AG04450 (cell line): ENCODE measurements around the gene GNGT1. TPM values are rescaled to one million over a fixed set of nuclear protein-coding genes. Genes with fewer than 3 reads are reported as not detected.

Source experiments
- CTCF ChIA-PET: fragments of 300-600, 350-600 bp; formaldehyde crosslinking; extraction: SDS; loops from one replicate; lab custom pipeline; 2022; ENCODE audit warnings: antibody characterized with exemption, inconsistent platforms; lab: Charles Lee
- POLR2A ChIA-PET: fragments of 350-600 bp; formaldehyde crosslinking; extraction: SDS; loops from one replicate; lab custom pipeline; 2021; ENCODE audit warnings: antibody characterized with exemption, inconsistent platforms; lab: Yijun Ruan, JAX
- DNase-seq: peaks from one replicate; pipeline ENCODE4 v3.0.0-alpha.2; 2011; ENCODE audit warnings: low read depth, low spot score
- H3K27ac ChIP-seq: one replicate; pipeline ENCODE4 v1.5.1; 2012; ENCODE audit warnings: low read depth, low read length, control low read depth
- H3K27me3 ChIP-seq: one replicate; pipeline ENCODE4 v1.6.0; 2012; ENCODE audit warnings: low read length; ENCODE audit not compliant: control insufficient read depth, insufficient read depth
- H3K4me3 ChIP-seq: 2 replicates; pipeline ENCODE4 v1.5.1; 2011; ENCODE audit warnings: mild to moderate bottlenecking, low read depth, low read length, control low read depth
- H3K9me3 ChIP-seq: 2 replicates; pipeline ENCODE4 v1.5.1; 2012; ENCODE audit warnings: low read length; ENCODE audit not compliant: control insufficient read depth, insufficient read depth
- polyA plus RNA-seq: library from polyadenylated mRNA; depleted of rRNA; stranded (reverse); fragments of >200 nt; gene quantifications from 2 replicates; pipeline ENCODE4 v1.2.3, GENCODE V29; 2011
- TF ChIP-seq, protein P1 (sequence below): IDR thresholded peaks from 2 replicates; pipeline ENCODE4 v1.5.1; 2011; ENCODE audit warnings: low read depth, low read length, control low read depth, inconsistent platforms

The GNGT1 gene
- polyA plus RNA-seq, 1 experiment = not detected

DNA sequence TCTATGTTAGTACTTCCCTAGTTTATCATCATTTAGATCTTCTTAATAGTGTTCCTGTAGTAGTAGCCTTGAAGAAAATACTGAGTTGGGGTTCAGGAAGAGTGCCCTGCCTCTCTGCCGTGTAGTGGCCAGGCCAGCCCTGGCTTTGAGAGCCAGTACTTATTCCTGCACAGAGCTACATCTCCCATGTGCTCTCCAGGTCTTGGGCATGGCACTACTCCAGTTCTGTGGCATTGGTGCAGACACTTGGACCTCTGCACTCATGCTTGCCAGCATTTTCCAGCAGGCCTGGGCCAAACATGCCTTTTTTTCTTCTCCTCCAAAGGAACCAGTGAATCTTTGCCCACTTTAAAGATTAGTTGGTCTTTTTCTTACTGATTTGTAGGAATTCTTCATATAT is 20.4 kb downstream of the GNGT1 start:
- DNase-seq = no peak
- Histone ChIP-seq H3K4me3 (no peak overlapping the region), H3K27ac (no peak overlapping the region), H3K27me3 (no peaks in the 10 kb centered on the region), H3K9me3 (no peaks in the 10 kb centered on the region)
- POLR2A ChIA-PET = no interaction called here
- TF ChIP-seq, protein P1, sequence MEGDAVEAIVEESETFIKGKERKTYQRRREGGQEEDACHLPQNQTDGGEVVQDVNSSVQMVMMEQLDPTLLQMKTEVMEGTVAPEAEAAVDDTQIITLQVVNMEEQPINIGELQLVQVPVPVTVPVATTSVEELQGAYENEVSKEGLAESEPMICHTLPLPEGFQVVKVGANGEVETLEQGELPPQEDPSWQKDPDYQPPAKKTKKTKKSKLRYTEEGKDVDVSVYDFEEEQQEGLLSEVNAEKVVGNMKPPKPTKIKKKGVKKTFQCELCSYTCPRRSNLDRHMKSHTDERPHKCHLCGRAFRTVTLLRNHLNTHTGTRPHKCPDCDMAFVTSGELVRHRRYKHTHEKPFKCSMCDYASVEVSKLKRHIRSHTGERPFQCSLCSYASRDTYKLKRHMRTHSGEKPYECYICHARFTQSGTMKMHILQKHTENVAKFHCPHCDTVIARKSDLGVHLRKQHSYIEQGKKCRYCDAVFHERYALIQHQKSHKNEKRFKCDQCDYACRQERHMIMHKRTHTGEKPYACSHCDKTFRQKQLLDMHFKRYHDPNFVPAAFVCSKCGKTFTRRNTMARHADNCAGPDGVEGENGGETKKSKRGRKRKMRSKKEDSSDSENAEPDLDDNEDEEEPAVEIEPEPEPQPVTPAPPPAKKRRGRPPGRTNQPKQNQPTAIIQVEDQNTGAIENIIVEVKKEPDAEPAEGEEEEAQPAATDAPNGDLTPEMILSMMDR = no peak
- CTCF ChIA-PET = interaction anchor here (1.0 kb wide), 1 partner anchor 23 kb away, joined by 3 read pairs; no protein-coding TSS in a partner anchor

DNA sequence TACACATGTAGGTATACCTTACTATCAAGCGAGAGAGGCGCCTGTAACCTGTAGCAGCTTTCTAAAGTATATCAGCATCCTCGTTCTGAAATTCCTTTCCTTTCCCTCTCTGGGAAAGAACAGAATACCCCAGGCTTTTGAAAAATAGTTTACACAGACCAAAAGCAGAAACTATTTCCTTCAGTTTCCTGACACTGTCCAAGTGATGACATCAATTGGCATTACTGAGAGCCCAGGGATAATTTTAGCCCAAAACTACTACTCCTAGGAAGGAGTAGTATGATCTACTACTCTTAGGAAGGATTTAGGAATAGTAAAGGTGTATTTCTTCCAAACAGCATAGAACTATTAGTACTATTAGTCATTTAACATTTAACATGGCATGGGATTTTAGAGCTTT is 21.2 kb downstream of the GNGT1 start:
- ChIA-PET CTCF (interaction anchor here (0.8 to 1.2 kb wide), 3 partner anchors 22 to 161 kb away, joined by 3 to 4 read pairs (median 3); no protein-coding TSS in a partner anchor), POLR2A (no interaction called here)
- no peak overlapping the region for H3K27ac ChIP-seq
- no peaks in the 10 kb centered on the region for H3K27me3 ChIP-seq
- no peaks in the 10 kb centered on the region for H3K9me3 ChIP-seq
- H3K4me3 ChIP-seq = no peak overlapping the region
- TF ChIP-seq, protein P1 = no peak
- DNase-seq = no peak

DNA sequence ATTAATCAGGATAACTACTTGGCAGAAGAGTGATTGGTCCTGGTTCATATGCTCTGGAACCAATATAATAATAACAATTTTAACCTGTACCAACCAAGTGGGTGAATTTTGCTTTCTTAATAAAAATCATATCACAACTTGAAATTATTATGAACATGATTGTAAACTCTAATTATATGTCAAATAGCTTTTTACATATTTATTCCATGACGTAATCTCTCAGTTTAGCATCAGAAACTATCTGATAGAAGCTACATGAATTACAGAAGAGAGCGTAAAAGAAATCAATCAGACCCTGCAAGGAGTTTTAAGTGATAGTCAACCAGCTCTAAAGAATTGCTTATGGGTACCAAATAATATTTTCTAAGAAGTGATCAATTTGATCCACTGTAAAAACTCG is 25.3 kb downstream of the GNGT1 start:
- no peak for DNase-seq
- TF ChIP-seq, protein P1 = no peak
- Histone ChIP-seq H3K9me3 (no peaks in the 10 kb centered on the region), H3K27me3 (no peaks in the 10 kb centered on the region), H3K4me3 (no peak overlapping the region), H3K27ac (no peak overlapping the region)
- ChIA-PET CTCF (interaction anchor here (0.5 to 1.2 kb wide), 3 partner anchors 29 to 164 kb away, joined by 3 to 4 read pairs (median 4); no protein-coding TSS in a partner anchor), POLR2A (interaction anchor here (1.2 kb wide), 1 partner anchor 10 kb away, joined by 3 read pairs; the partner anchor contains the start of gene GNG11)

DNA sequence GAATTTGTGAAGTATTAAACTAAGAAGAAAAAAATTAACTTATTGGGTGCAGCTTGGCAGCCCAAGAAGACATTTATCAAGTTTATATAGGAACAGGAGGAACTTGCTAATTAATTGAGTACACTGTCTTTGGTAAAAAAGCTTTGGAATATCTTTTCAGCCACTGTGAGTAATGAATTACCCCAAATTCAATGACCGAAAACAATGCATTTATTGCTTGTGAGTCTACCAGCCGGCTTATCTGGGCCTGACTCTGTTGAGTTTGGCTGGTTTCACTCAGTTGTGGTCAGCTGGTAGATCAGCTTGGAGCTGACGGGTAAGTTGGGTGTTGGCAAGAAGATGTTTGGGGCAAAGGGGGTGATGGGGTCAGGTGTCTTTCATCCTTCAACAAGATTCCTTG is 26.8 kb downstream of the GNGT1 start:
- TF ChIP-seq, protein P1 = no peak
- CTCF ChIA-PET = no interaction called here
- POLR2A ChIA-PET = no interaction called here
- H3K27ac ChIP-seq = no peak overlapping the region
- H3K27me3 ChIP-seq = no peaks in the 10 kb centered on the region
- DNase-seq = no peak
- H3K4me3 ChIP-seq = no peak overlapping the region
- H3K9me3 ChIP-seq = no peaks in the 10 kb centered on the region

DNA sequence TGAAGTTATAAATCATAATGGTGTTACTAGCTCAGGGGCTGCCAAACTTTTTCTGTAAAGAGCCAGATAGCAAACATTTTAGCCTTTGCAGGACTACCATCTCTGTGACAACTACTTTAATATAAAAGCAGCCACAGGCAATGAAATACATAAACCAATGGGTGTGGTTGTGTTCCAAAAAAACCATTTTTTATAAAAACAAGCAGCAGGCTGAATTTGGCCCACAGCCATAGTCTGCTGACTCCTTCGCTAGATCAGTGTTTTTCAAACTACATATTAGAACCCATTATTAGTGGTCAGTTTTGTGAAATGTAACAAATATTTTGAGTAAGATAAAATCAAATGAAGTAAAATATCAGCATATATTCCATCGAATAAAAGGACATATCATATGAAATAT is 28.7 kb downstream of the GNGT1 start:
- no peaks in the 10 kb centered on the region for H3K9me3 ChIP-seq
- no peaks in the 10 kb centered on the region for H3K27me3 ChIP-seq
- ChIA-PET CTCF (no interaction called here), POLR2A (no interaction called here)
- H3K27ac ChIP-seq = no peak overlapping the region
- no peak overlapping the region for H3K4me3 ChIP-seq
- TF ChIP-seq, protein P1 = no peak
- DNase-seq = no peak
